ENCODE data around the gene S100A1.
"Not testable (repeated sequence)": the region's sequence is repeated elsewhere in the genome, so short reads cannot be mapped to it uniquely, and the experiment has no call there.

S100A1 gene

GRCh38 chr1:153648000-153648643 lies 19.9 kb downstream of the S100A1 start:
- H3K27me3 Mint-ChIP-seq = no peaks in the 10 kb centered on the region
- ATAC-seq = no peak
- H3K36me3 Mint-ChIP-seq (ENCODE audit: low read depth) = peaks cover 42% of the 10 kb centered on the region
- H3K27ac Mint-ChIP-seq = no peak overlapping the region
- no peak overlapping the region for H3K4me3 Mint-ChIP-seq
- H3K4me1 Mint-ChIP-seq = peaks cover 51% of the 10 kb centered on the region
- no peaks in the 10 kb centered on the region for H3K9me3 Mint-ChIP-seq
- DNase-seq = no peak

- no peaks in the 10 kb centered on the region for H3K27me3 Mint-ChIP-seq
Observed at GRCh38 chr1:153649137-153649862, 21.1 kb downstream of the S100A1 start.

GRCh38 chr1:153649863-153650235 lies 21.6 kb downstream of the S100A1 start:
- Mint-ChIP-seq H3K4me1 (peaks cover 39% of the 10 kb centered on the region), H3K36me3 (ENCODE audit: low read depth) (peaks cover 25% of the 10 kb centered on the region), H3K9me3 (no peaks in the 10 kb centered on the region), H3K4me3 (no peak overlapping the region), H3K27ac (peak overlapping the region; percentile 44), H3K27me3 (no peaks in the 10 kb centered on the region)
- DNase-seq (no peak), ATAC-seq (peak; percentile 26)

More at GRCh38 chr1:153649137-153649862, 21.1 kb downstream of the S100A1 start:
- no peaks in the 10 kb centered on the region for H3K9me3 Mint-ChIP-seq
- peak overlapping the region; percentile 72 for H3K27ac Mint-ChIP-seq
- ATAC-seq (peak; percentile 22), DNase-seq (no peak)
- peaks cover 31% of the 10 kb centered on the region for H3K36me3 Mint-ChIP-seq (ENCODE audit: low read depth)
- H3K4me3 Mint-ChIP-seq = no peak overlapping the region
- H3K4me1 Mint-ChIP-seq = peaks cover 44% of the 10 kb centered on the region

- DNase-seq = no peak
- no peak overlapping the region for H3K27ac Mint-ChIP-seq
- H3K36me3 Mint-ChIP-seq (ENCODE audit: low read depth) = peaks cover 7% of the 10 kb centered on the region
- peaks cover 33% of the 10 kb centered on the region for H3K4me1 Mint-ChIP-seq
- no peaks in the 10 kb centered on the region for H3K9me3 Mint-ChIP-seq
- H3K4me3 Mint-ChIP-seq = no peak overlapping the region
- no peak for ATAC-seq
- H3K27me3 Mint-ChIP-seq = no peaks in the 10 kb centered on the region
Observed at GRCh38 chr1:153651771-153652170, 23.5 kb downstream of the S100A1 start.

- DNase-seq (no peak), ATAC-seq (no peak)
- Mint-ChIP-seq H3K9me3 (no peaks in the 10 kb centered on the region), H3K27me3 (no peaks in the 10 kb centered on the region), H3K4me1 (peaks cover 32% of the 10 kb centered on the region), H3K4me3 (no peak overlapping the region), H3K27ac (no peak overlapping the region), H3K36me3 (ENCODE audit: low read depth) (peaks cover under 1% of the 10 kb centered on the region)
Observed at GRCh38 chr1:153652805-153653500, 24.7 kb downstream of the S100A1 start.

- Mint-ChIP-seq H3K27ac (no peak overlapping the region), H3K4me1 (peaks cover 24% of the 10 kb centered on the region), H3K4me3 (no peak overlapping the region), H3K27me3 (no peaks in the 10 kb centered on the region), H3K9me3 (no peaks in the 10 kb centered on the region), H3K36me3 (ENCODE audit: low read depth) (no peaks in the 10 kb centered on the region)
- ATAC-seq = no peak
- DNase-seq = no peak
Observed at GRCh38 chr1:153655333-153655732, 27.1 kb downstream of the S100A1 start.

- peaks cover 20% of the 10 kb centered on the region for H3K4me1 Mint-ChIP-seq
- peak; percentile 93 for DNase-seq
- no peaks in the 10 kb centered on the region for H3K27me3 Mint-ChIP-seq
- no peaks in the 10 kb centered on the region for H3K9me3 Mint-ChIP-seq
- peak; percentile 98 for ATAC-seq
- H3K4me3 Mint-ChIP-seq = peak within 1 kb of the TSS; percentile 94
- peak within 1 kb of the TSS; percentile 93 for H3K27ac Mint-ChIP-seq
- peaks cover 24% of the 10 kb centered on the region for H3K36me3 Mint-ChIP-seq (ENCODE audit: low read depth)
Observed at GRCh38 chr1:153658400-153659174, 30.4 kb downstream of the S100A1 start, which contains the start of gene SNAPIN. Gene SNAPIN, plus strand, starts transcription at chr1:153658703. Its CDS starts 41 bp downstream, at chr1:153658744.

- Mint-ChIP-seq H3K4me3 (peak overlapping the region; percentile 94), H3K27me3 (no peaks in the 10 kb centered on the region), H3K4me1 (peaks cover 20% of the 10 kb centered on the region), H3K9me3 (no peaks in the 10 kb centered on the region), H3K36me3 (ENCODE audit: low read depth) (peaks cover 25% of the 10 kb centered on the region), H3K27ac (peak overlapping the region; percentile 93)
- DNase-seq (no peak), ATAC-seq (no peak)
Observed at GRCh38 chr1:153659175-153659534, 30.9 kb downstream of the S100A1 start.

GRCh38 chr1:153659656-153660055 lies 31.4 kb downstream of the S100A1 start:
- H3K4me3 Mint-ChIP-seq = peak overlapping the region; percentile 94
- no peaks in the 10 kb centered on the region for H3K9me3 Mint-ChIP-seq
- DNase-seq (no peak), ATAC-seq (no peak)
- no peaks in the 10 kb centered on the region for H3K27me3 Mint-ChIP-seq
- peak overlapping the region; percentile 93 for H3K27ac Mint-ChIP-seq
- peaks cover 29% of the 10 kb centered on the region for H3K36me3 Mint-ChIP-seq (ENCODE audit: low read depth)
- peaks cover 20% of the 10 kb centered on the region for H3K4me1 Mint-ChIP-seq

- no peak for ATAC-seq
Observed at GRCh38 chr1:153661111-153661708, 33.0 kb downstream of the S100A1 start.

GRCh38 chr1:153662269-153662668 lies 34.0 kb downstream of the S100A1 start:
- DNase-seq (no peak), ATAC-seq (no peak)
- peaks cover 55% of the 10 kb centered on the region for H3K36me3 Mint-ChIP-seq (ENCODE audit: low read depth)
- H3K9me3 Mint-ChIP-seq = no peaks in the 10 kb centered on the region
- no peaks in the 10 kb centered on the region for H3K27me3 Mint-ChIP-seq
- H3K27ac Mint-ChIP-seq = peak overlapping the region; percentile 47
- H3K4me1 Mint-ChIP-seq = peaks cover 19% of the 10 kb centered on the region
- no peak overlapping the region for H3K4me3 Mint-ChIP-seq

More at GRCh38 chr1:153661111-153661708, 33.0 kb downstream of the S100A1 start:
- Mint-ChIP-seq H3K27me3 (no peaks in the 10 kb centered on the region), H3K4me1 (peaks cover 19% of the 10 kb centered on the region), H3K9me3 (no peaks in the 10 kb centered on the region), H3K27ac (peak overlapping the region; percentile 52), H3K36me3 (ENCODE audit: low read depth) (peaks cover 44% of the 10 kb centered on the region), H3K4me3 (no peak overlapping the region)
- DNase-seq = no peak

- H3K4me1 Mint-ChIP-seq = peaks cover 26% of the 10 kb centered on the region
- no peaks in the 10 kb centered on the region for H3K27me3 Mint-ChIP-seq
- H3K9me3 Mint-ChIP-seq = no peaks in the 10 kb centered on the region
- no peak overlapping the region for H3K4me3 Mint-ChIP-seq
- peaks cover 64% of the 10 kb centered on the region for H3K36me3 Mint-ChIP-seq (ENCODE audit: low read depth)
- H3K27ac Mint-ChIP-seq = no peak overlapping the region
- no peak for ATAC-seq
- DNase-seq = no peak
Observed at GRCh38 chr1:153663211-153663610, 35.0 kb downstream of the S100A1 start.

- no peak for ATAC-seq
- DNase-seq = no peak
- Mint-ChIP-seq H3K9me3 (no peaks in the 10 kb centered on the region), H3K4me1 (peaks cover 35% of the 10 kb centered on the region), H3K4me3 (peak overlapping the region; percentile 41), H3K27ac (no peak overlapping the region), H3K36me3 (ENCODE audit: low read depth) (peaks cover 70% of the 10 kb centered on the region), H3K27me3 (no peaks in the 10 kb centered on the region)
Observed at GRCh38 chr1:153667439-153667838, 39.2 kb downstream of the S100A1 start.

GRCh38 chr1:153668672-153669071 lies 40.4 kb downstream of the S100A1 start:
- H3K9me3 Mint-ChIP-seq, H3K27ac Mint-ChIP-seq, H3K27me3 Mint-ChIP-seq, ATAC-seq, DNase-seq, H3K4me3 Mint-ChIP-seq: not testable (repeated sequence)
- peaks cover 35% of the 10 kb centered on the region for H3K4me1 Mint-ChIP-seq
- peaks cover 60% of the 10 kb centered on the region for H3K36me3 Mint-ChIP-seq (ENCODE audit: low read depth)

Data from activated naive CD8-positive, alpha-beta T cell treated with anti-CD3 and anti-CD28 coated beads, Interleukin-2, amount 50 U/mL, for 24 hours (primary cell).